Measurements from ENCODE around the gene PNPLA7.
"Not testable (repeated sequence)": the region's sequence is repeated elsewhere in the genome, so short reads cannot be mapped to it uniquely, and the experiment has no call there.

Gene PNPLA7

GRCh38 chr9:137547687-137548543 lies 2.3 kb downstream of the PNPLA7 start:
- no peak for DNase-seq (ENCODE audit: extremely low read depth, low read depth)

GRCh38 chr9:137545123-137545522 lies 5.1 kb downstream of the PNPLA7 start:
- DNase-seq (ENCODE audit: extremely low read depth, low read depth) = no peak
- no peak for TF ChIP-seq CTCF (IDR thresholded peaks at IDR 0.05; ENCODE audit: low read depth, low read length)

More at GRCh38 chr9:137547687-137548543, 2.3 kb downstream of the PNPLA7 start:
- TF ChIP-seq CTCF (IDR thresholded peaks at IDR 0.05; ENCODE audit: low read depth, low read length) = no peak

GRCh38 chr9:137544176-137544760 lies 5.9 kb downstream of the PNPLA7 start:
- DNase-seq (ENCODE audit: extremely low read depth, low read depth) = no peak
- no peak for TF ChIP-seq CTCF (IDR thresholded peaks at IDR 0.05; ENCODE audit: low read depth, low read length)

- no peak for DNase-seq (ENCODE audit: extremely low read depth, low read depth)
- TF ChIP-seq CTCF (IDR thresholded peaks at IDR 0.05; ENCODE audit: low read depth, low read length) = no peak
These were observed 6.8 kb downstream of the PNPLA7 start for GRCh38 chr9:137543237-137543963.

- no peak for TF ChIP-seq CTCF (IDR thresholded peaks at IDR 0.05; ENCODE audit: low read depth, low read length)
- no peak for DNase-seq (ENCODE audit: extremely low read depth, low read depth)
These were observed 7.7 kb downstream of the PNPLA7 start for GRCh38 chr9:137542486-137542885.

GRCh38 chr9:137540536-137540935 lies 9.7 kb downstream of the PNPLA7 start:
- no peak for DNase-seq (ENCODE audit: extremely low read depth, low read depth)
- no peak for TF ChIP-seq CTCF (IDR thresholded peaks at IDR 0.05; ENCODE audit: low read depth, low read length)

- TF ChIP-seq CTCF (IDR thresholded peaks at IDR 0.05; ENCODE audit: low read depth, low read length) = no peak
These were observed 12.1 kb downstream of the PNPLA7 start for GRCh38 chr9:137538058-137538457.

GRCh38 chr9:137536594-137537131 lies 13.5 kb downstream of the PNPLA7 start:
- not testable (repeated sequence) for DNase-seq (ENCODE audit: extremely low read depth, low read depth)

More at GRCh38 chr9:137538058-137538457, 12.1 kb downstream of the PNPLA7 start:
- no peak for DNase-seq (ENCODE audit: extremely low read depth, low read depth)

Data from AG09319 (cell line).